IMR-90 (cell line): Measurements from ENCODE around the gene EIF2A. TPM values are rescaled to one million over a fixed set of nuclear protein-coding genes. Genes with fewer than 3 reads are reported as not detected.

Experiments
- ATAC-seq: fragments of 200-7000 bp; cut with Tn5 transposase; 2 replicates; pipeline ENCODE4 v1.9.1; 2020; ENCODE audit warnings: low read depth, mild to moderate bottlenecking, moderate library complexity
- BruUV-seq: library from RNA; stranded (reverse); fragments of 400-500 nt; replicated peaks from 2 replicates; lab custom pipeline; 2021; lab: Mats Ljungman, UMichigan
- CTCF ChIA-PET: fragments of 300-600 bp; formaldehyde crosslinking; extraction: SDS; loops from one replicate; lab custom pipeline; 2021; ENCODE audit warnings: antibody characterized with exemption; lab: Yijun Ruan, JAX
- POLR2A ChIA-PET: fragments of 300-600 bp; sonication (Branson Sonifier 250); formaldehyde crosslinking; loops from one replicate; lab custom pipeline; 2022; ENCODE audit warnings: antibody characterized with exemption; ENCODE audit not compliant: unreplicated experiment; lab: Charles Lee
- DNase-seq: peaks from one replicate; pipeline ENCODE4 v3.0.0; 2013
- H2AFZ ChIP-seq: replicated peaks from 2 replicates; pipeline ENCODE3; 2013; ENCODE audit warnings: low read length, mild to moderate bottlenecking; ENCODE audit not compliant: poor library complexity
- H2AK5ac ChIP-seq: 2 replicates; pipeline ENCODE4 v1.6.1; 2013; ENCODE audit warnings: low read depth, low read length, inconsistent platforms
- H2AK9ac ChIP-seq: replicated peaks from 2 replicates; pipeline ENCODE3; 2013; ENCODE audit warnings: mild to moderate bottlenecking, low read depth, low read length, moderate library complexity; ENCODE audit not compliant: poor library complexity
- H2BK120ac ChIP-seq: 2 replicates; pipeline ENCODE4 v1.6.1; 2013; ENCODE audit warnings: low read depth, low read length, inconsistent platforms
- H2BK15ac ChIP-seq: 3 replicates; pipeline ENCODE4 v1.6.1; 2013; ENCODE audit warnings: low read depth, low read length, inconsistent platforms
- H2BK20ac ChIP-seq: 2 replicates; pipeline ENCODE4 v1.6.1; 2013; ENCODE audit warnings: low read depth, mild to moderate bottlenecking, inconsistent platforms, low read length, moderate library complexity
- H2BK5ac ChIP-seq: 2 replicates; pipeline ENCODE4 v1.6.1; 2013; ENCODE audit warnings: mild to moderate bottlenecking, low read depth, low read length, inconsistent platforms; ENCODE audit not compliant: poor library complexity, severe bottlenecking
- H3K14ac ChIP-seq: replicated peaks from 2 replicates; pipeline ENCODE4 v1.6.1; 2013; ENCODE audit warnings: low read depth, low read length, inconsistent platforms
- H3K18ac ChIP-seq: 2 replicates; pipeline ENCODE4 v1.6.1; 2013; ENCODE audit warnings: low read depth, low read length, control low read depth
- H3K23ac ChIP-seq: 2 replicates; pipeline ENCODE4 v1.6.1; 2013; ENCODE audit warnings: low read depth, low read length, inconsistent platforms
- H3K27ac ChIP-seq: 2 replicates; pipeline ENCODE4 v1.5.1; 2013; ENCODE audit warnings: mild to moderate bottlenecking, control low read depth, low read length; ENCODE audit not compliant: insufficient read depth
- H3K27me3 ChIP-seq: 2 replicates; pipeline ENCODE4 v1.6.1; 2013; ENCODE audit warnings: low read length; ENCODE audit not compliant: control insufficient read depth, insufficient read depth
- H3K36me3 ChIP-seq: 2 replicates; pipeline ENCODE4 v1.6.1; 2013; ENCODE audit warnings: low read length, mixed read lengths; ENCODE audit not compliant: control insufficient read depth, insufficient read depth
- H3K4ac ChIP-seq: 2 replicates; pipeline ENCODE4 v1.6.1; 2013; ENCODE audit warnings: low read depth, low read length, inconsistent platforms
- H3K4me1 ChIP-seq: 2 replicates; pipeline ENCODE4 v1.6.1; 2013; ENCODE audit warnings: low read length, mixed read lengths; ENCODE audit not compliant: control insufficient read depth, insufficient read depth
- H3K4me2 ChIP-seq: 2 replicates; pipeline ENCODE4 v1.6.1; 2013; ENCODE audit warnings: low read depth, mild to moderate bottlenecking, control low read depth, low read length, moderate library complexity
- H3K4me3 ChIP-seq: 2 replicates; pipeline ENCODE4 v1.5.1; 2013; ENCODE audit warnings: low read depth, mild to moderate bottlenecking, control low read depth, low read length, moderate library complexity; ENCODE audit not compliant: insufficient read depth
- H3K56ac ChIP-seq: 2 replicates; pipeline ENCODE4 v1.6.1; 2013; ENCODE audit warnings: low read length, inconsistent platforms; ENCODE audit not compliant: insufficient read depth; ENCODE audit errors: extremely low read depth
- H3K79me1 ChIP-seq, 2 experiments: 2 replicates each; pipeline ENCODE4 v1.6.1; 2013; ENCODE audit warnings: low read length in 2 of 2, inconsistent platforms in 1 of 2, low read depth in 1 of 2
- H3K9ac ChIP-seq: 2 replicates; pipeline ENCODE4 v1.6.1; 2013; ENCODE audit warnings: low read depth, low read length, control low read depth
- H3K9me1 ChIP-seq: 2 replicates; pipeline ENCODE4 v1.6.1; 2013; ENCODE audit warnings: low read length, inconsistent platforms; ENCODE audit not compliant: insufficient read depth
- H3K9me3 ChIP-seq: 2 replicates; pipeline ENCODE4 v1.6.1; 2013; ENCODE audit warnings: low read length; ENCODE audit not compliant: control insufficient read depth, insufficient read depth
- H4K20me1 ChIP-seq: 2 replicates; pipeline ENCODE4 v1.6.1; 2013; ENCODE audit warnings: low read length, inconsistent platforms; ENCODE audit not compliant: insufficient read depth
- H4K5ac ChIP-seq: 2 replicates; pipeline ENCODE4 v1.6.1; 2013; ENCODE audit warnings: mild to moderate bottlenecking, low read depth, low read length, control low read depth
- H4K8ac ChIP-seq, 2 experiments: 2 replicates each; pipeline ENCODE4 v1.6.1; 2013; ENCODE audit warnings: low read depth in 2 of 2, low read length in 2 of 2, control low read depth in 1 of 2, inconsistent platforms in 1 of 2
- H4K91ac ChIP-seq: 2 replicates; pipeline ENCODE4 v1.6.1; 2013; ENCODE audit warnings: low read depth, low read length, inconsistent platforms; ENCODE audit not compliant: insufficient read depth
- CHD1 ChIP-seq: IDR thresholded peaks from 2 replicates; pipeline ENCODE4 v1.6.1; 2012; ENCODE audit warnings: low read depth, low read length, improper control_type of control experiment
- NFE2L2 ChIP-seq: fragments of 150-350 bp; IDR thresholded peaks from 2 replicates; pipeline ENCODE4 v1.6.1; 2016; ENCODE audit warnings: low read depth, mild to moderate bottlenecking, low read length
- POLR2A ChIP-seq: IDR thresholded peaks from 2 replicates; pipeline ENCODE4 v1.6.1; 2012; ENCODE audit warnings: mild to moderate bottlenecking, low read depth, low read length
- RAD21 ChIP-seq: IDR thresholded peaks from 2 replicates; pipeline ENCODE4 v1.6.1; 2012; ENCODE audit warnings: low read length, improper control_type of control experiment
- SMC3 ChIP-seq: fragments of 150-350 bp; IDR thresholded peaks from 2 replicates; pipeline ENCODE4 v1.6.1; 2016; ENCODE audit warnings: low read depth, mild to moderate bottlenecking, antibody characterized with exemption, low read length, moderate library complexity
- WGBS, 2 experiments: methylation state at CpG; one replicate each; pipeline versions ENCODE4 v1.1.5 to v1.1.7; 2013; ENCODE audit warnings: missing lambda C conversion rate in 2 of 2; ENCODE audit not compliant: insufficient read length in 1 of 2; ENCODE audit errors: extremely low coverage in 2 of 2; 5-methylcytosine and 5-hydroxymethylcytosine counted together
- dilution Hi-C: fragments of 300-500 bp; cut with HindIII; formaldehyde crosslinking; loops from one replicate; pipeline ENCODE4 v1.14.3; 2018; ENCODE audit warnings: low sequenced_read_pairs; ENCODE audit not compliant: unreplicated experiment
- in situ Hi-C: fragments of 300-500 bp; cut with MboI; formaldehyde crosslinking; loops from 3 replicates; pipeline ENCODE4 v1.14.3; 2019; ENCODE audit warnings: low sequenced_read_pairs, inconsistent platforms, mixed read lengths
- intact Hi-C: fragments of 100-400 bp; cut with micrococcal nuclease; formaldehyde crosslinking; loops from 2 replicates; pipeline ENCODE4 v1.10.0; 2022
- polyA plus RNA-seq, 3 experiments: library from polyadenylated mRNA; depleted of rRNA; stranded (reverse); fragments of >200 nt; gene quantifications; 2 replicates each; pipeline ENCODE4 v1.2.3, GENCODE V29; 2012; ENCODE audit warnings: low replicate concordance in 1 of 3
- total RNA-seq: library from RNA; depleted of rRNA; stranded (reverse); fragments of >200 nt; gene quantifications from 2 replicates; pipeline ENCODE4 v1.2.3, GENCODE V29; 2012
- TF ChIP-seq, protein P1 (sequence below): conservative IDR thresholded peaks from 2 replicates; pipeline ENCODE4 v1.5.1; 2012; ENCODE audit warnings: mild to moderate bottlenecking, low read depth, low read length, improper control_type of control experiment
- TF ChIP-seq, protein P2 (sequence below): fragments of 150-350 bp; IDR thresholded peaks from 2 replicates; pipeline ENCODE4 v1.6.1; 2016; ENCODE audit warnings: low read depth, mild to moderate bottlenecking, low read length, moderate library complexity, borderline replicate concordance

EIF2A gene
- total and polyA plus RNA-seq, 2 of the 4 experiments (the other 2 are of a cell fraction) = 61.2 to 166 TPM

DNA sequence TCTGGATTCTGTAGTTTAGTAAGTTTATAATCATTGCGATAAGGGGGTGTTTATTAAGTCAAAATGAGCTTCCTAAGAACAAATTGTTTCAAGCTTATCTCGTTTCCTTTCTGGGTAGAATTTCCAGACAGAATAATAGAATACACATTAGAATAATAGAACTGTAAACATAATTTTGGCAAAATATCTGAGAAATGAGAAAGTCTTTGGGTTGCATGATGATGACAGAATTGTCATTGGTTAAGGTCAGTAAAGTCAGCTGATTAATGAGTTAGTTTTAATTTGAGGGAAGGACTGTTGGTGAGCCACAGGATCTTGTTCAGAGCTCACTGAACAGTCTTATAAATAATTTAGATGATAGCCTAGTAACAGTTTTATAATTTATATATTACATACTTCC, 10.2 kb downstream of the EIF2A start:
- Histone ChIP-seq H2AFZ (no peak overlapping the region), H3K23ac (no peak overlapping the region), H3K4me2 (no peak overlapping the region), H3K9ac (no peak overlapping the region), H3K9me3 (no peaks in the 10 kb centered on the region), H4K8ac (no peak overlapping the region), H3K27me3 (no peaks in the 10 kb centered on the region), H3K27ac (no peak overlapping the region), H4K91ac (no peak overlapping the region), H2BK5ac (no peak overlapping the region), H3K79me1 (peaks cover 9 to 35% of the 10 kb centered on the region in 2 experiments; a peak in 3 of 4 replicates), H3K4ac (no peak overlapping the region), H2BK15ac (no peak overlapping the region), H4K20me1 (no peaks in the 10 kb centered on the region; the same call in 1 of the 2 replicates), H3K4me1 (no peaks in the 10 kb centered on the region), H3K4me3 (no peak overlapping the region), H3K18ac (no peak overlapping the region), H3K9me1 (peaks cover 2% of the 10 kb centered on the region; the same call in 1 of the 2 replicates), H2AK5ac (no peak overlapping the region), H3K56ac (no peak overlapping the region), H3K14ac (no peak overlapping the region), H3K36me3 (peaks cover 12% of the 10 kb centered on the region), H2AK9ac (no peak overlapping the region), H2BK20ac (no peak overlapping the region), H4K5ac (no peak overlapping the region), H2BK120ac (no peak overlapping the region)
- dilution Hi-C loops = no loop called here
- CTCF ChIA-PET = no interaction called here
- BruUV-seq = no TSS peak
- POLR2A ChIA-PET = interaction anchor here (0.6 kb wide), 1 partner anchor 147 kb away, joined by 4 read pairs; no protein-coding TSS in a partner anchor
- DNase-seq (no peak), ATAC-seq (no peak)
- intact Hi-C loops = no loop called here
- WGBS, 2 experiments = no CpG with 5 or more reads among the region's 2 CpGs
- in situ Hi-C loops = no loop called here
- no peak for TF ChIP-seq CHD1
- TF ChIP-seq RAD21 = no peak
- no peak for TF ChIP-seq SMC3
- TF ChIP-seq, protein P1, sequence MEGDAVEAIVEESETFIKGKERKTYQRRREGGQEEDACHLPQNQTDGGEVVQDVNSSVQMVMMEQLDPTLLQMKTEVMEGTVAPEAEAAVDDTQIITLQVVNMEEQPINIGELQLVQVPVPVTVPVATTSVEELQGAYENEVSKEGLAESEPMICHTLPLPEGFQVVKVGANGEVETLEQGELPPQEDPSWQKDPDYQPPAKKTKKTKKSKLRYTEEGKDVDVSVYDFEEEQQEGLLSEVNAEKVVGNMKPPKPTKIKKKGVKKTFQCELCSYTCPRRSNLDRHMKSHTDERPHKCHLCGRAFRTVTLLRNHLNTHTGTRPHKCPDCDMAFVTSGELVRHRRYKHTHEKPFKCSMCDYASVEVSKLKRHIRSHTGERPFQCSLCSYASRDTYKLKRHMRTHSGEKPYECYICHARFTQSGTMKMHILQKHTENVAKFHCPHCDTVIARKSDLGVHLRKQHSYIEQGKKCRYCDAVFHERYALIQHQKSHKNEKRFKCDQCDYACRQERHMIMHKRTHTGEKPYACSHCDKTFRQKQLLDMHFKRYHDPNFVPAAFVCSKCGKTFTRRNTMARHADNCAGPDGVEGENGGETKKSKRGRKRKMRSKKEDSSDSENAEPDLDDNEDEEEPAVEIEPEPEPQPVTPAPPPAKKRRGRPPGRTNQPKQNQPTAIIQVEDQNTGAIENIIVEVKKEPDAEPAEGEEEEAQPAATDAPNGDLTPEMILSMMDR = no peak
- TF ChIP-seq POLR2A = no peak
- no peak for TF ChIP-seq NFE2L2
- TF ChIP-seq, protein P2, sequence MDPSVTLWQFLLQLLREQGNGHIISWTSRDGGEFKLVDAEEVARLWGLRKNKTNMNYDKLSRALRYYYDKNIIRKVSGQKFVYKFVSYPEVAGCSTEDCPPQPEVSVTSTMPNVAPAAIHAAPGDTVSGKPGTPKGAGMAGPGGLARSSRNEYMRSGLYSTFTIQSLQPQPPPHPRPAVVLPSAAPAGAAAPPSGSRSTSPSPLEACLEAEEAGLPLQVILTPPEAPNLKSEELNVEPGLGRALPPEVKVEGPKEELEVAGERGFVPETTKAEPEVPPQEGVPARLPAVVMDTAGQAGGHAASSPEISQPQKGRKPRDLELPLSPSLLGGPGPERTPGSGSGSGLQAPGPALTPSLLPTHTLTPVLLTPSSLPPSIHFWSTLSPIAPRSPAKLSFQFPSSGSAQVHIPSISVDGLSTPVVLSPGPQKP = no peak
